GM12892 (cell line): ENCODE results near the gene COPB1.

Source experiments
- POLR2A ChIP-seq: IDR thresholded peaks from 2 replicates; pipeline ENCODE4 v1.6.1; 2011; ENCODE audit warnings: low read depth, low read length, control low read depth
- POLR2AphosphoS5 ChIP-seq: IDR thresholded peaks from 2 replicates; pipeline ENCODE4 v1.6.1; 2011; ENCODE audit warnings: low read depth, low read length, control low read depth

- TF ChIP-seq POLR2A (no peak), POLR2AphosphoS5 (no peak)
Measured at GRCh38 chr11:14547440-14547839, 47.8 kb upstream of the COPB1 start.
